WI38 (cell line): ENCODE measurements around the gene SCAF4.
"Not testable (repeated sequence)": the region's sequence is repeated elsewhere in the genome, so short reads cannot be mapped to it uniquely, and the experiment has no call there.

ENCODE experiments used
- H3K4me3 ChIP-seq: 2 replicates; pipeline ENCODE4 v1.5.1; 2011; ENCODE audit warnings: low read depth, mild to moderate bottlenecking, control low read depth, low read length
- TF ChIP-seq, protein P1 (sequence below): IDR thresholded peaks from 2 replicates; pipeline ENCODE4 v1.5.1; 2012; ENCODE audit warnings: low read depth, mild to moderate bottlenecking, control low read depth, low read length

The SCAF4 gene

GRCh38 chr21:31752967-31753366 lies 21.0 kb upstream of the SCAF4 start:
- H3K4me3 ChIP-seq = no peak overlapping the region
- TF ChIP-seq, protein P1, sequence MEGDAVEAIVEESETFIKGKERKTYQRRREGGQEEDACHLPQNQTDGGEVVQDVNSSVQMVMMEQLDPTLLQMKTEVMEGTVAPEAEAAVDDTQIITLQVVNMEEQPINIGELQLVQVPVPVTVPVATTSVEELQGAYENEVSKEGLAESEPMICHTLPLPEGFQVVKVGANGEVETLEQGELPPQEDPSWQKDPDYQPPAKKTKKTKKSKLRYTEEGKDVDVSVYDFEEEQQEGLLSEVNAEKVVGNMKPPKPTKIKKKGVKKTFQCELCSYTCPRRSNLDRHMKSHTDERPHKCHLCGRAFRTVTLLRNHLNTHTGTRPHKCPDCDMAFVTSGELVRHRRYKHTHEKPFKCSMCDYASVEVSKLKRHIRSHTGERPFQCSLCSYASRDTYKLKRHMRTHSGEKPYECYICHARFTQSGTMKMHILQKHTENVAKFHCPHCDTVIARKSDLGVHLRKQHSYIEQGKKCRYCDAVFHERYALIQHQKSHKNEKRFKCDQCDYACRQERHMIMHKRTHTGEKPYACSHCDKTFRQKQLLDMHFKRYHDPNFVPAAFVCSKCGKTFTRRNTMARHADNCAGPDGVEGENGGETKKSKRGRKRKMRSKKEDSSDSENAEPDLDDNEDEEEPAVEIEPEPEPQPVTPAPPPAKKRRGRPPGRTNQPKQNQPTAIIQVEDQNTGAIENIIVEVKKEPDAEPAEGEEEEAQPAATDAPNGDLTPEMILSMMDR = no peak

DNA sequence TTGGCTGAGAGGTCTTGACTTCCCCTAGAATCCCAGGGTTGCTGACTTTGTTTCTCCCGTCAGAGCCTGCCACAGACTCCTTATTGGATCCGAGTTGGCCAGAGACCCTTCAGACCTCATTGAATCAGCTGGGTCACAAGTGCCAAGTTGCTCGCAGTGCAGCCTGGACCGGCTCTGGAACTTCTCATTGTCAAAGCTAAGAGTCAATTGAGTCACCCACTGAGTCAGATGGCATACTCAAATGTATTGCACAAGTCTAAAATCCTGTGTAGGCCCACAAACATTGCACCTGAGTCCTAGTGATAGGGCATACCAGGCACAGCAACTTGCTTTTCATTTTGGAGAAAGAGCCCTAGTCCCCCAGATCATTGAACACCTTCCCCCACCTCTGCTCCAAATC lies 20.4 kb upstream of the SCAF4 start:
- no peak overlapping the region for H3K4me3 ChIP-seq
- TF ChIP-seq, protein P1 = no peak

DNA sequence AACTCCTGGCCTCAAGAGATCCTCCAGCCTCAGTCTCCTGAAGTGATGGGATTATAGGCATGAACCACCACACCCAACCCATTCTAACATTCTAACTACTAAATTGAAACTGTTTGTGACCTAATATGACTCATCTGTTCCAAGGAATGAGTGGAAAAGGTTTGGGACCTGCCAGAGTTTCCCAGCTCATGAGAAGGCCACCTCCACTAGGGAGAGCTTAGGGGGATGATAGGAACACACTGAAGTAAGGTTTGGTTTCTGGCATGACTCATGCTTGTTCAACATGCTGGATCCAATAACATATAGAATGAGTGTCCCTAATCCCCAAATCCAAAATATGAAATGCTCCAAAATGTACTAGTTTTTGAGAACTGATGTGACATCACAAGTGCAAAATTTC lies 18.9 kb upstream of the SCAF4 start:
- no peak overlapping the region for H3K4me3 ChIP-seq
- TF ChIP-seq, protein P1 = no peak

DNA sequence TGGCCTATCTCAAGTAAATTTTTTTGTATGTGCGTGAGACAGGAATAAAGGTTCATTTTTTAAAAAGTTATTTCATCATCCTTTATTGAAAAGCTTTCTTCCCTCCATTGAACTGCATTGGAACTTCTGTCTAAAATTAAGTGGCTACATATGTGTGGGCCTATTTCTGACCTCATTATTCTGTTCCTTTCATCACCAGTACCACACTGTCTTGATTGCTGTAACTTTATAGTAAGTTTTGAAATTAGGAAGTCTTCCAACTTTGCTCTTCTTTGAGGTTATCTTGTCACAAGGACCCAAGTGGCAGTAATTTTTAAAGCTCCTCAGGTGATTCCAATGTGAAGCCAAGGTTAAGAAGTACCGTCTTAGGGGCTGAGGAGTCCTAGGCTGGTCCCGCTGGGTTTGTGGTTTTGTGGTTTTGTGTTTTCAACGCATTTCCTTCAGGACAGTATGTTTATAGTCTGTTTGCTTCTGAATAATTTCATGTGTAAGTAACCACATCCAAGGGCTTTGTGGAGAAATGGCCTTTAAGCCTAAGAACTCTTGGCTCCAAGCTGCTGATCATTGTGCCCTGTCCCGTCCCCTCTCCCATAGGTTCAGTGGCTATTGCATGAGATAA lies 12.4 kb upstream of the SCAF4 start:
- TF ChIP-seq, protein P1 = no peak
- no peak overlapping the region for H3K4me3 ChIP-seq

- H3K4me3 ChIP-seq = no peak overlapping the region
- TF ChIP-seq, protein P1 = no peak
These were observed 11.8 kb upstream of the SCAF4 start for GRCh38 chr21:31743712-31744111.

GRCh38 chr21:31741116-31741515 lies 9.2 kb upstream of the SCAF4 start:
- TF ChIP-seq, protein P1 = no peak
- H3K4me3 ChIP-seq = no peak overlapping the region

DNA sequence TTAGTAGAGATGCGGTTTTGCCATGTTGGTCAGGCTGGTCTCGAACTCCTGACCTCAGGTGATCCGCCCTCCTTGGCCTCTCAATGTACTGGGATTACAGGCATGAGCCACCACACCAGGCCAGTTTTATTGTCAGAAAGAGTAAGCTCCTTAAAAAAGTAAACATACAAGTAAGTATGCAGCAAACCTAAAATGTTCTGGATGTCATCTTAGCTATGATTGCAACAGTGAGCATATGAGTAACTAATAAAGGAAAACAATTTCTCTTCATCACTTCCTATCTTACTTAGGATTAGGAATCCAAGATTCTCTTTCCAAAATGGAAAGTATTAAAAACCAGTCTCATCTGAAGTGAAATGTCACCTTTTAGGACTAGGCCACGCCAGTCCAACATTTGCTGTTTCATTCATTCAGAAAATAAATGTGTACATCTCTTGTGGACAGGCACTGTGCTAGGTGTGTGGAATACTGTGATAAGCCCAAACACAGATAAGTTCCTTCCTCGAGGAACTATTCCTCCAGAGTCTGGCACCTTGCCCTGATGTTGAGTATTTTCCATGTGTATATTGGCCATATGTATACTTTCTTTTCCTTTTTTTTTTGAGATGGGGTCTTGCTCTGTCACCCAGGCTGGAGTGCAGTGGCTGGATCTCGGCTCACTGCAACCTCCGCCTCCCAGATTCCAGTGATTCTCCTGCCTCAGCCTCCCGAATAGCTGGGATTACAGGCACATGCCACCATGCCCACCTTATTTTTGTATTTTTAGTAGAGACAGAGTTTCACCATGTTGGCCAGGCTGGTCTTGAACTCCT lies 5.9 kb upstream of the SCAF4 start:
- not testable (repeated sequence) for H3K4me3 ChIP-seq

DNA sequence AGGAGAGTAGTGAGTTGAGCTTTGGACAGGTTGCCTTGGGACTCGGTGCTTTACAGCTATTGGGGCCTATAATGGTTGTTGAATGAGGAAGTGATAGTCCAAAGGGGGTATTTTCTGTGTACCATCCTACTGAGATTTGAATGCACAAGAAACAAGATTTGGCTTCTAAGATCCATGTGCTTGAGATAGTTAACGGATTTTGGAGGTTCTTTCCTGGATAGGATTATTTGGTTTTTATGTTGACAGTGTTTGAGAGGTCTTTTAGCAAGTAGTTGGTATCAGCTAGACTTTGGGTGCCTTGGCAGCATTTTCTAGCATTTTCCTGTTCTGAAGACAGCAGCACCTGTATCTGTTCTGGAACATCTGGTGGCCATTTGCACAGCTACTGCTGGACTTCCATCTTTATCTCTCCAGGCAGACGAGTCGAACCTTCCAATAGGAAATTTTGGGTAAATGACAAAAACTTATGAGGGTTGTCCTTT lies 3.6 kb upstream of the SCAF4 start:
- no peak overlapping the region for H3K4me3 ChIP-seq
- TF ChIP-seq, protein P1 = no peak
